Keratinocyte (primary cell): ENCODE data around the gene SLC25A42. TPM values are rescaled to one million over a fixed set of nuclear protein-coding genes. Genes with fewer than 3 reads are reported as not detected.

Experiments used
- DNase-seq: peaks from one replicate; pipeline ENCODE4 v3.0.0-alpha.2; 2011; ENCODE audit warnings: low read depth, missing footprints, low spot score
- FAIRE-seq: peaks from 2 replicates; lab custom pipeline; 2011; peaks lifted over from hg19 to GRCh38; lab: Jason Lieb, UNC
- H2AFZ ChIP-seq: 2 replicates; pipeline ENCODE4 v1.6.0; 2012; ENCODE audit warnings: low read length, control low read depth, inconsistent platforms; ENCODE audit not compliant: control insufficient read depth
- H3K27ac ChIP-seq: 2 replicates; pipeline ENCODE4 v1.5.1; 2011; ENCODE audit warnings: low read length; ENCODE audit not compliant: control insufficient read depth, insufficient read depth
- H3K27me3 ChIP-seq: 3 replicates; pipeline ENCODE4 v1.6.0; 2011; ENCODE audit warnings: low read length; ENCODE audit not compliant: control insufficient read depth, insufficient read depth; ENCODE audit errors: extremely low read depth
- H3K36me3 ChIP-seq, 2 experiments: 2 replicates in 1 of 2; 3 replicates in 1 of 2; pipeline ENCODE4 v1.5.1; 2011; ENCODE audit warnings: low read length in 2 of 2, mild to moderate bottlenecking in 1 of 2; ENCODE audit not compliant: control insufficient read depth in 2 of 2, insufficient read depth in 2 of 2; ENCODE audit errors: extremely low read depth in 1 of 2
- H3K4me1 ChIP-seq: 3 replicates; pipeline ENCODE4 v1.5.1; 2011; ENCODE audit warnings: low read length; ENCODE audit not compliant: control insufficient read depth, insufficient read depth; ENCODE audit errors: extremely low read depth
- H3K4me2 ChIP-seq: 3 replicates; pipeline ENCODE4 v1.6.0; 2011; ENCODE audit warnings: low read depth, low read length; ENCODE audit not compliant: control insufficient read depth, insufficient read depth; ENCODE audit errors: extremely low read depth
- H3K4me3 ChIP-seq, 3 experiments: fragments of 200-600 bp in 1 of 3; sonication (generic) in 1 of 3; 2 replicates in 2 of 3; 3 replicates in 1 of 3; pipeline ENCODE4 v1.5.1; 2011 to 2016; ENCODE audit warnings: low read length in 3 of 3, mild to moderate bottlenecking in 3 of 3, control low read depth in 2 of 3, inconsistent platforms in 1 of 3, low read depth in 1 of 3, mixed read lengths in 1 of 3, mixed run types in 1 of 3, moderate library complexity in 1 of 3; ENCODE audit not compliant: control insufficient read depth in 2 of 3, insufficient read depth in 2 of 3; ENCODE audit errors: extremely low read depth in 1 of 3
- H3K79me2 ChIP-seq: 2 replicates; pipeline ENCODE4 v1.6.0; 2012; ENCODE audit warnings: low read length; ENCODE audit not compliant: control insufficient read depth, insufficient read depth
- H3K9ac ChIP-seq: 3 replicates; pipeline ENCODE4 v1.6.0; 2011; ENCODE audit warnings: low read length; ENCODE audit not compliant: control insufficient read depth, insufficient read depth; ENCODE audit errors: extremely low read depth
- H3K9me1 ChIP-seq: 3 replicates; pipeline ENCODE4 v1.6.0; 2011; ENCODE audit warnings: low read length; ENCODE audit not compliant: control insufficient read depth, insufficient read depth; ENCODE audit errors: extremely low read depth
- H3K9me3 ChIP-seq: 2 replicates; pipeline ENCODE4 v1.5.1; 2012; ENCODE audit warnings: low read depth, low read length; ENCODE audit not compliant: control insufficient read depth
- H4K20me1 ChIP-seq: 3 replicates; pipeline ENCODE4 v1.6.0; 2011; ENCODE audit warnings: low read length; ENCODE audit not compliant: control insufficient read depth, insufficient read depth; ENCODE audit errors: extremely low read depth
- EZH2 ChIP-seq: IDR thresholded peaks from one replicate; pipeline ENCODE4 v1.6.1; 2012; ENCODE audit warnings: inconsistent platforms, mild to moderate bottlenecking, low read length, moderate library complexity
- dilution Hi-C: fragments of 300-500 bp; cut with MboI; formaldehyde crosslinking; loops from one replicate; pipeline ENCODE4 v1.7.0; 2020; ENCODE audit warnings: low sequenced_read_pairs; ENCODE audit not compliant: extremely low pct_ligation_motif_present
- polyA plus RNA-seq, 5 experiments: library from polyadenylated mRNA; depleted of rRNA in 3 of 5; stranded (reverse) in 3 of 5; stranded (forward) in 1 of 5; unstranded in 1 of 5; fragments of >200 nt; gene quantifications; 1 replicate in 1 of 5; 2 replicates in 3 of 5; 3 replicates in 1 of 5; pipeline versions ENCODE4 v1.2.1 to v1.2.3, GENCODE V29; 2011 to 2012; ENCODE audit warnings: missing spikeins in 2 of 5, low read depth in 1 of 5, low replicate concordance in 1 of 5
- TF ChIP-seq, protein P1 (sequence below), 3 experiments: IDR thresholded peaks in 1 of 3; conservative IDR thresholded peaks in 1 of 3; optimal IDR thresholded peaks in 1 of 3; 2 replicates in 2 of 3; 3 replicates in 1 of 3; pipeline versions ENCODE3 to v1.5.1; 2011; ENCODE audit warnings: low read length in 3 of 3, mild to moderate bottlenecking in 3 of 3, moderate library complexity in 2 of 3, control low read depth in 1 of 3, inconsistent platforms in 1 of 3; ENCODE audit not compliant: insufficient read depth in 2 of 3; ENCODE audit errors: extremely low read depth in 1 of 3

The SLC25A42 gene
- polyA plus RNA-seq, 1 donor (not counting 4 experiments of a cell fraction or from before 2014, with no cell fraction given), result 1.2 TPM

DNA sequence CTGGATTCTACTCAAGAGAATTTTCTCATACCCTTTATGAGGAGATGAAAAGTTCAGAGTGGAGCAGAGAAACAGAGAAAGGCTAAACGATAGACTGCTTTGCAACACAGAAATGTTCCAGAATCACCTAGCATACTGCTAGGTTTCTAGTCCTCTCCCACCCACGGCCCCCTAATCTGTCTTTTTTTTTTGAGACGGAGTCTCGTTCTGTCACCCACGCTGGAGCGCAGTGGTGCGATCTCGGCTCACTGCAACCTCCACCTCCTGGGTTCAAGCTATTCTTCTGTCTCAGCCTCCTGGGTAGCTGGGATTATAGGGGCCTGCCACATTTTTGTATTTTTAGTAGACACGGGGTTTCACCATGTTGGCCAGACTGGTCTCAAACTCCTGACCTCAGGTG, 35.3 kb upstream of the SLC25A42 start:
- Histone ChIP-seq H3K27ac (no peak overlapping the region), H2AFZ (no peak overlapping the region), H3K4me2 (no peak overlapping the region), H3K36me3 (peaks cover 26 to 33% of the 10 kb centered on the region in 2 experiments), H4K20me1 (peaks cover 3% of the 10 kb centered on the region), H3K9me1 (no peaks in the 10 kb centered on the region), H3K27me3 (no peaks in the 10 kb centered on the region), H3K79me2 (peaks cover 61% of the 10 kb centered on the region), H3K9ac (no peak overlapping the region), H3K4me3 (no peak overlapping the region), H3K4me1 (peaks cover 8% of the 10 kb centered on the region), H3K9me3 (no peaks in the 10 kb centered on the region)
- no peak for FAIRE-seq
- no peak for TF ChIP-seq EZH2
- TF ChIP-seq, protein P1, sequence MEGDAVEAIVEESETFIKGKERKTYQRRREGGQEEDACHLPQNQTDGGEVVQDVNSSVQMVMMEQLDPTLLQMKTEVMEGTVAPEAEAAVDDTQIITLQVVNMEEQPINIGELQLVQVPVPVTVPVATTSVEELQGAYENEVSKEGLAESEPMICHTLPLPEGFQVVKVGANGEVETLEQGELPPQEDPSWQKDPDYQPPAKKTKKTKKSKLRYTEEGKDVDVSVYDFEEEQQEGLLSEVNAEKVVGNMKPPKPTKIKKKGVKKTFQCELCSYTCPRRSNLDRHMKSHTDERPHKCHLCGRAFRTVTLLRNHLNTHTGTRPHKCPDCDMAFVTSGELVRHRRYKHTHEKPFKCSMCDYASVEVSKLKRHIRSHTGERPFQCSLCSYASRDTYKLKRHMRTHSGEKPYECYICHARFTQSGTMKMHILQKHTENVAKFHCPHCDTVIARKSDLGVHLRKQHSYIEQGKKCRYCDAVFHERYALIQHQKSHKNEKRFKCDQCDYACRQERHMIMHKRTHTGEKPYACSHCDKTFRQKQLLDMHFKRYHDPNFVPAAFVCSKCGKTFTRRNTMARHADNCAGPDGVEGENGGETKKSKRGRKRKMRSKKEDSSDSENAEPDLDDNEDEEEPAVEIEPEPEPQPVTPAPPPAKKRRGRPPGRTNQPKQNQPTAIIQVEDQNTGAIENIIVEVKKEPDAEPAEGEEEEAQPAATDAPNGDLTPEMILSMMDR (optimal IDR thresholded peaks at IDR 0.05 in 1 of 3, IDR thresholded peaks at IDR 0.05 in 1 of 3, conservative IDR thresholded peaks at IDR 0.05 in 1 of 3; ENCODE audit: extremely low read depth in 1 of 3, insufficient read depth in 2 of 3, low read length in 3 of 3), result no peak
- dilution Hi-C loops, result no loop called here
- no peak for DNase-seq

DNA sequence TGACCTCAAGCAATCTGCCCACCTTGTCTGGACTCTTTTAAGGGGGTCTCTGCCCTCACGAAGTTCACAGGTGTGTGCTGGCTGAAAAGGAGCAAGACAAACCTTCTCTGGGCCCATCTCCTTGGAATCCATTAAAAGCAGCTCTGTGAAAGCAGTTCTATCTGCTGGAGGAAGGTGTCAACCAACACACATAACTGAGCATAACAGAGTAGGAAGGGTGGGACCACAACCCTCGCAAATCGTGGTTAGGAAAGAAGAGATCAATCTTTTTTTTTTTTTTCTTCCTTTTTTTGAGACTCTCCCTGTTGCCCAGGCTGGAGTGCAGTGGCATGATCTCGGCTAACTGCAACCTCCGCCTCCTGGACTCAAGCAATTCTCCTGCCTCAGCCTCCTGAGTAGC, 31.9 kb upstream of the SLC25A42 start:
- Histone ChIP-seq H3K9me1 (no peaks in the 10 kb centered on the region), H3K9ac (no peak overlapping the region), H3K27ac (no peak overlapping the region), H3K36me3 (peaks cover 12 to 18% of the 10 kb centered on the region in 2 experiments), H3K79me2 (peaks cover 69% of the 10 kb centered on the region), H3K27me3 (no peaks in the 10 kb centered on the region), H4K20me1 (peaks cover 3% of the 10 kb centered on the region), H3K4me3 (no peak overlapping the region), H3K4me1 (peaks cover 10% of the 10 kb centered on the region), H3K4me2 (no peak overlapping the region), H2AFZ (no peak overlapping the region), H3K9me3 (no peaks in the 10 kb centered on the region)
- dilution Hi-C loops, result no loop called here
- DNase-seq (no peak), FAIRE-seq (no peak)
- TF ChIP-seq EZH2, result no peak
- TF ChIP-seq, protein P1 (optimal IDR thresholded peaks at IDR 0.05 in 1 of 3, IDR thresholded peaks at IDR 0.05 in 1 of 3, conservative IDR thresholded peaks at IDR 0.05 in 1 of 3; ENCODE audit: extremely low read depth in 1 of 3, insufficient read depth in 2 of 3, low read length in 3 of 3), result no peak
